Stimulated activated CD8-positive, alpha-beta memory T cell treated with anti-CD3 and anti-CD28 coated beads, Interleukin-4, amount 100 ng/mL, for 4 hours (primary cell): ENCODE measurements around the gene CLDN4.
"Not testable (repeated sequence)": the region's sequence is repeated elsewhere in the genome, so short reads cannot be mapped to it uniquely, and the experiment has no call there.

Experiments used
- DNase-seq, 2 donors: peaks; one replicate each; pipeline ENCODE4 v3.0.0-alpha.2; 2020; ENCODE audit warnings: low read depth in 2 of 2, low spot score in 1 of 2

The CLDN4 gene

DNA sequence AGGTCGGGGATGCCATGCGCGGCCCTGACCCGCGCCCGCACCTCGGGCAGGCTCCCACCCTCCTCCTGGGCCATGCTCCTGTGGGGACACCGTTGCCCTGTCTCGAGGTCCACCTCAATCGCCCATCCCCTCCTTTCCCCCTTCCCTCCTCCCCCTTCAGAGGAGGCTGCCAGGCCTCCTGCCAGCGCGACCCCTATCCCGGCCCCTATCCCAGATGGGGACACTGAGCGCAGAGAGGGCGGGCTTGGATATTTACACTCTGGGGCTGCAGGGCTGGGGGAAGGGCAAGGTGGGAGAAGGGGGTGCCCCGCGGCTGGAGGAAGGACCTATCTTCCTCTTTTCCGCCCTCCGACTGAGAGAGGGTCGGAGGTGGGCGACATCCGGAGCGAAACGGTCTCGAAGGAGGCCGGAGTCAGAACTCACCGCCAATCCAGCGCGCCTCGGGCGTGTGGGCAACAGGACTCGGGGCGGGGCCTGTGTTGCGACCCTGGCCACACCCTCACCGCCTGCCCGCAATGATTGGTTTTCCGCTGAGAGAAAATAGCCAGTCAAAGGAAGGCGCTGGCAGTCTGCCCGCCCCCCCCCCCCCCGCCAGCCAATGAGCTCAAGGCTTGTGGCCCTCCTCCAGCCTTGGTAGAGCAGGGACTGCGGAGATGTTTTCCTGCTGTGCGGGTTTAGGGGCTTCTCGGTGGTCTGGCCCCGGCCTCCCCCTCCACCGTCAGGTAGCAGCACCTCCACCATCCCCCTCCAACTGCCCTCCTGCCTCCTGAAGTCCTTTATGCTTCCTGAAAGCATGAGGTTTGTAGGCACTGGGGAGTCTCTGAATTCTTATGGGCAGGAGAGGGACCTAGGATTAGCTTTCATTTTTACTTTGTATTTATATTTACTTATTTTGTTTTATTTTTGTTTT, 11.5 kb downstream of the CLDN4 start, which contains the start of gene METTL27:
Gene METTL27, minus strand, starts transcription at position 450 of the 910 bp plus-strand sequence. Its CDS starts 376 bp downstream, at position 74.
- peak; percentile 76 to 82 for DNase-seq

DNA sequence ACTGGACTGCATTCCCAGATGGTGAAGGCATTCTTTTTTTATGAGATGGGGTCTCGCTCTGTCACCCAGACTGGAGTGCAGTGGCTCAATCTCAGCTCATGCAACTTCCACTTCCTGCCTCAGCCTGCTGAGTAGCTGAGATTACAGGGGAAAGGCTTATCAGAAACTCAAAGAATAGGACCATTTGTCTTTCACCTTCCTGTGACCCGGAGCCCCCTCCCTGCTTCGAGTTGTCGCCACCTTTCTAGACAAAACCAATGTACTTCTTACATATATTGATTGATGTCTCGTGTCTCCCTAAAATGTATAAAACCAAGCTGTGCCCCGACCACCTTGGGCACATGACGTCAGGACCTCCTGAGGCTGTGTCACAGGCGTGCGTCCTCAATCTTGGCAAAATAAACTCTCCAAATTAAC, 13.3 kb downstream of the CLDN4 start:
- DNase-seq = no peak

DNA sequence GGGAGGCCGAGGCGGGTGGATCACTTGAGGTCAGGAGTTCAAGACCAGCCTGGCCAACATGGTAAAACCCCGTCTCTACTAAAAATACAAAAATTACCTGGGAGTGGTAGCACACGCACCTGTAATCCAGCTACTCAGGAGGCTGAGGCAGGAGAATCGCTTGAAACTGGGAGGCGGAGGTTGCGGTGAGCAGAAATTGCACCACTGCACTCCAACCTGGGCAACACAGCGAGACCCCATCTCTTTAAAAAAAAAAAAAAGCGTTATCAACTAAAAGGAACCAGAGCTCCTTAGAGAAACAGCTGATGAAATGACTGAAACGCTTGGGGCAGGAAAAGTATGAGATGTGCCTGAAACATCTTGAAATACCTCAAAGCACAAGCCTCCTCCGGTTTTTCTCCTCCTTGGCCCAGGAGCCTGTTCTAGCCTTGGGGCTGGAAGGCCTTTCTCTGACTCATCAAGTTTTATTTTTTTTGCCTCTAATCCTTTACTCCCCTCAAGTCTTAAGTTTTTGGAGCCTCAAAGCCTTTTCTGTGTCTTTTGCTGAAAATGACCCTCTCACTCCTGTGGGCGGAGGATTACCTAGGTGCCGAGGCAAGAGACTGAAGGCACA, 14.2 kb downstream of the CLDN4 start:
- DNase-seq = no peak

DNA sequence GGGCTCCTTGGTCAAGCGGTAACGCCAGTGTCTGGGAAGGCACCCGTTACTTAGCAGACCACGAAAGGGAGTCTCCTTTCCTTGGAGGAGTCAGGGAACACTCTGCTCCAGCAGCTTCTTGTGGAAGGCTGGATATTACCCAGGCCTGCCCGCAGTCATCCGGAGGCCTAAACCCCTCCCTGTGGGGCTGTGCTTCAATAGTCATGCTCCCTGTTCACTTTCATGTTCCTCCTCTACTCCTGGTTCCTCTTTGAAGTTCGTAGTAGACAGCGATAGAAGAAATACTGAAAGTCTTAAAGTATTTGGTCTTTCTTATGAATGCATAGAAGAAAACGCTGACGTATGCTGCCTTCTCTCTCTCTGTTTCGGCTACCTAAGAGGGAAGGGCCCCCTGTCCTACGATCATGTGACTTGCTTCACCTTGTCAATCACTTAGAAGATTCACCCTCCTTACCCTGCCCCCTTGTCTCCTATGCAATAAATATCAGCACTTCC, 15.0 kb downstream of the CLDN4 start:
- DNase-seq = not testable (repeated sequence)

DNA sequence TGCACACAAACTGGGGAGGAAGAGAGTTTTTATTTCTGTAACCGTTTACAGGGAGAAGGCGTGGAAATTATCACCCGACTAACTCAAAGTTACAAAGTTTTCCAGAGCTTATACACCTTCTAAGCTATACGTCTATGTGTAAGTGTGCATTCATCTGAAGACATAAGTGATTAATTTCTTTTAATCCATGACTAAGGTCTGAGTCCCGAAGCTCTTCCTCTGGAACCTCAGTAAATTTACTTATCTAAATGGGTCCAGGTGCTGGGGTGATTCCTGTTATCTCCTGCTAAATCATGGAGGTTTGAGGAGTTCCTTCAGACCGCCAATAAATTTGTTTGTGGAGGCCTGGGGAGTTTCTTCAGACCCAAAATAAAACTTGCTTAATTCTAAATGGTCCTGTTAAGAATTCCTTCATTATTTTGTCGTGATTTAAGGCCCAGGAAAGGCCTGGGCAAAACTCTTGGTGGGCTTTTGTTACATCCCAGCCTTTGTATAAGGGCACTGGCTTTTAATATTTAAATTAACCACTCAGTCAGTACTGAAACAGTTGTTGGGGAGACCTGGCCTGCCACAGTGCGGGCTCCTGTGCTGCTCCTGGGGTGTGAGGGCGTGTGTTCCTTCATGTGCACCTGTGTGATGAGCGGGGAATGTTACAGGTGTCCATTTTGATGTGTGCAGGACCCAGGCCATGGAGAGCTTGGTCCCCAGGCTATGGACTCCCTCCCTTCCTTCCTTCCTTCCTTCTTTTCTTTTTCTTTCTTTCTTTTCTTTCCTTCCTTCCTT, 17.3 kb downstream of the CLDN4 start:
- DNase-seq = no peak

DNA sequence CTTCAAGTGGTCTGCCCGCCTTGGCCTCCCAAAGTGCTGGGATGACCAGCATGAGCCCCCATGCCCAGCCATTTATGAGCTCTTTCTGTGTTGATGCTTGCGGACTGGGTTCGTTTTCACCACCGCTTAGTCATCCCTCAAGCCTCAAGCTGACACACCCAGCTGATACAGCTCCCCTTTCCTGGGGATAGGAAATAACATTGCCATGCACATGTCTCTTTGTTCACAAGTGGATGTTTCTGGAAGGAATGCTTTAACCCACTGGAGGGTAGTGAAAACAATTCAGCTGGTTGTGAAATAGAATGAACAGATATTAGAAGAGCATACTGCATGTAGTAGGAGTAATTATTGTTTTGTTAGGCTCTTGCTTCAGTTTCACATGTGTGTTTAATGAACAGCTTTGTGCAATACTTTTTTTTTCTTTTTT, 20.0 kb downstream of the CLDN4 start:
- no peak for DNase-seq

DNA sequence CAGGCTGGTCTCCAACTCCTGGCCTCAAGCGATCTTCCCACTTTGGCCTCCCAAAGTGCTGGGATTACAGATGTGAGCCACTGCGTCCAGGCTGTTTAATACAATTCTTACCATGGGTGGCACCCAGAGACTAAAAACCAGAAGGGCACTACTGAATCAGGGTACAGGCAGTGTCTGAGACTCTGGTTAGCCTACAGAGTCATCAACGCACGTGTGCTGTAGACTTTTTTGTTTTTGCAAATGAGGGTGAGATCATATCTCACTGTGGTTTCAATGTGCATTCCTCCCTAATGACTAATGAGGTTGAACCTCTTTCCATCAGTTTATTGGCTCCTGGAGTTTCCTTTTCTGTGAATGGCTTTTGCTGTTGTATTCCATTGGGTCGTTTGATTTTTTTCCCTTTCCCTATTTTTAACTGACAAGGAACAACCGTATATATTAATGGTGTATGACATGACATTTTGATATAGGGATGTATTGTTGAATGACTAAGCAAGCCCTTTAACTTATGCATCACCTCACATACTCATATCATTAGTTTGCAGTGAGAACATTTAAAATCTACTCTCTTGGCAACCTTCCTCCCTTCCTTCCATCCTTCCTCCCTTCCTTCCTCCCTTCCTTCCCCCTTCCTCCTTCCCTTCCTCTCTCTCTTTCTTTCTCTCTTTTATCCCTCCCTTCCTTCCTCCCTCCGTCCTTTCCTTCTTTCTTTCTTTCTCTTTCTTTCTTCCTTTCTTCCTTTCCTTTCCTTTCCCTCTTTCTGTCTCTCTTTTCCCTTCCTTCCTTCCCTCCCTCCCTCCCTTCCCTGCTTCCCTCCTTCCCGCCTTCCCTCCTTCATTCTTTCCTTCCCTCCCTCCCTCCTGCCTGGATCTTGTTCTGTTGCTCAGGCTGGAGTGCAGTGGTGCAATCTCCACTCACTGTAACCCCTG, 20.9 kb downstream of the CLDN4 start:
- no peak for DNase-seq

DNA sequence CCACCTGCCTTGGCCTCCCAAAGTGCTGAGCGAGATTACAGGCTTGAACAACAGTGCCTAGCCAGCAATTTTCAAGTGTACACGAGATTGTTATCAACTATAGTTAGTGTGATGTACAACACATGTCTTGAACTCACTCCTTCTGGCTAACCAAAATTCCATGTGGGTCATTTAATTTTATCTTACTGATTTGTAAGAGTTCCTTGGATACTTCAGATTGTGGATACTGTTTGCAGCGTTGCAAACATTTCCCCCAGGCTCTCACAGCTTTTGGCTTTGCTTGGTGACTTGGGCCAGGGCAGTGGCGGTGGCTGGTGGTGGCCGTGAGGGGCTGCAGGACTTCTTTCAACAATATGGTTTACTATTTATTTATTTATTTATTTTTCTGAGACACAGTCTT, 21.7 kb downstream of the CLDN4 start:
- no peak for DNase-seq

DNA sequence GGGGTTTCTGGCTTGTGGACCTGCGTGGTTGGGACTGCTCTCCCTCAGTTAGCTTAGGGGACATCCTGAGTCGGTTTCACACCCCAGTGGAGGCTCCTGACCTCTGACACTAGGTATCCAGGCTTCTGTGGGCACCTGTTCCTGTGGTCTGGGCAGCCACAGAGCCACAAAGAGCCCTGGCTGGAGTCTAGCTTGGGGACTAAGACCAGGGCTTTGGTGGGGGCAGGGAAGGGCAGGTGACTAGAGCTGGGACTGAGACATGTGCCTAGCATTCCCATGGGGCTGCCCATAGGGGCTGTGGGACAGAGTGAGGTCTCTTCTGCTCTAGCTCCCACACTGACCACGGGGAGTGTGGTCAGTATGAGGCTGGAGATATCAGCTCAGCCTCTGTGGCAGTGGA, 26.1 kb downstream of the CLDN4 start:
- DNase-seq = no peak

DNA sequence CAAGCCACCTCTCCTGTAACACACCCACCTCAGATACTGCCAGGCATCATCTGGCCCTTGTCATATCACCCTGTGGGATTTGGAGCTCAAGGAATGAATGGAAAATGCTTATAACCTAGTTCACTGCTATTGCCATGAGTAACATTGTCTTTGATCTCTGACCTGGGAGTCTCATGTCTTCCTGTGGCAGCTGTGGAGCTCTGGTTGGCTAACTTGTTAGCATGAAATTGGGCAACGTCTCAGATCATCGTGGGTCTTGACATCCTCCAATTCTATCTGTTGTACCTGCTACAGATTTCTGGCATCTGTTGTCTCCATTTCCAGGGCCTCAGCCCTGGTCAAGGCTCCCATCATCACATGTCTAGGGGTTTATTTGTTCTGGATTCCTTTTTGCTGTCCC, 28.0 kb downstream of the CLDN4 start:
- DNase-seq = no peak

DNA sequence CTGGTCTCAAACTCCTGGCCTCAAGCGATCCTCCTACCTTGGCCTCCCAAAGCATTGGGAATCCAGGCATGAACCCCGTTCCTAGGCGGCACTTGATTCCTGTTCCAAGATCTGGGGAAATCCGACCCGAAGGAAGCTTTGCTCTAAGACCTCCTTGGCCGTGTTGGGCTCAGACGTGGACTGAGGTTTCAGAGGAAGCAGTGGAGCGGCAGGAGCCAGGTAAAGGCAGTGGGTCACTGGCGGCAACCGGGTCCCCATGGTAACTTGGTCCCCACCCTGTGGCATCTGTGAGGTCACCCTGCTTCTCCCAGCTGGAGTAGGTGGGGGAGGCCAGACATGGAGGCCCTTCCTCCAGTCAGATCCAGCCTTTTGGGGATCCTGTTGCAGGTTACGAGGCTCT, 30.1 kb downstream of the CLDN4 start, which contains the start of gene TMEM270:
Gene TMEM270, plus strand, starts transcription at position 301 of the 400 bp plus-strand sequence. Its CDS starts 36 bp downstream, at position 337.
- no peak for DNase-seq

DNA sequence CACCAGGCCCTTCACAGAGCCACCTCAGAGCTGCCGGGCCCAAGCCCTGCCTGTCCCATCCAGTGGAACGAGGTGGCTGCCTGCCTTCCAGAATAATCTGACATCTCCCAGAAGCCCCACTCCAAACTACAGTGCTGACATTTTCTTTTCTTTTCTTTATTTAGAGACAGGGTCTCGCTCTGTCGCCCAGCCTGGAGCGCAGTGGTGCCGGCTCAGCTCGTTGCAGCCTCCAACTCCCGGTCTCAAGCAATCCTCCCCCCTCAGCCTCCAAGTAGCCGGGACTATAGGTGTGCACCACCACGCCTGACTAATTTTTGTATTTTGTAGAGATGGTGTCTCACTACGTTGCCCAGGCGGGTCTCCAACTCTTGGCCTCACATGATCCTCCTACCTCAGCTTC, 30.5 kb downstream of the CLDN4 start:
- no peak for DNase-seq

DNA sequence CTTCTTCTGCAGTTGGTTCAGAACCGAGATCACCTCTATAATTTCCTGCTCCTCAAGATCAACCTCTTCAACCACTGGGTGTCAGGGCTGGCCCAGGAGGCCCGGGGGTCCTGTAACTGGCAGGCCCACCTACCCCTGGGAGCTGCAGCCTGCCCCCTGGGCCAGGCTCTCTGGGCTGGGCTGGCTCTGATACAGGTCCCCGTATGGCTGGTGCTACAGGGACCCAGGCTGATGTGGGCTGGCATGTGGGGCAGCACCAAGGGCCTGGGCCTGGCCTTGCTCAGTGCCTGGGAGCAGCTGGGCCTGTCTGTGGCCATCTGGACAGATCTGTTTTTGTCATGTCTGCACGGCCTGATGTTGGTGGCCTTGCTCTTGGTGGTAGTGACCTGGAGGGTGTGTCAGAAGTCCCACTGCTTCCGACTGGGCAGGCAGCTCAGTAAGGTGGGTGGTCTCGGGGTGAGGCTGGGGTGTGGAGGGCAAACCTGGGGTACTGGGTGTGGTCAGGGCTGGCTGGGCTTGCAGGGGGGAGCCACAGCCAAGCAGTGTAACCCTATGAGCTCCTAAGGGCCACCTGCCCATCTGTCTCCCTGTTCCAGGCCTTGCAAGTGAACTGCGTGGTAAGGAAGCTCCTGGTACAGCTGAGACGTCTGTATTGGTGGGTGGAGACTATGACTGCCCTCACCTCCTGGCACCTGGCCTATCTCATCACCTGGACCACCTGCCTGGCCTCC, 34.4 kb downstream of the CLDN4 start:
- no peak for DNase-seq

DNA sequence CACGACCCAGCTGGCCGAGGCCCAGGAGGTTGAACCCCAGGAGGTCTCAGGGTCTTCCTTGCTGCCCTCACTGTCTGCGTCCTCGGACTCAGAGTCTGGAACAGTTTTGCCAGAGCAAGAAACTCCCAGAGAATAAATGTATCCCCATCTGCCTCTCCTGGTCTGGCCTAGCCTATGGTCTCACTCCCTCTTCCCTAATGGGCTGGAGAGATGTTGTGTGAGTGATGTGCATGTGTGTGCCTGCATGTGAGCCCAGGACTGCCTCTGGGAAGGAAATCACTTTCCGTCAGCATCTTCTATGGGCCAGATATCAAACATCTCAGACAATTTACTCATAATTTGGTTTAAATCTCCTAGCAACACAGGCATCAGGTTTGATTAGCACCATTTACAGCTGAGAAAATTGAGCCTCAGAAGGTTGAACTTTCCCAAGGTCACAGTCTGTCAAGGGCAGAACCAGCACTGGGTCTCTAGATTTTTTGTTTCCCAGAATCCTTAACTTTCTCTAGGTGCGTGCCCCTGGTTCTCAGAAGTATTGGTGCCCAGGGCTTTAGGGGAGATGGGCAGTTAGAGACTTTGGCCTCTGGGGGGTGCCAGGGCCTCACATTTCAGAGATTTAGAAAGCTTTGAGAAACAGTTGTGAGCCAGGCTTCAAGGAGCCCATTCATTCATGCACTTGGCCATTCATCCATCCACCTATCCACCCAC, 35.1 kb downstream of the CLDN4 start:
- no peak for DNase-seq

DNA sequence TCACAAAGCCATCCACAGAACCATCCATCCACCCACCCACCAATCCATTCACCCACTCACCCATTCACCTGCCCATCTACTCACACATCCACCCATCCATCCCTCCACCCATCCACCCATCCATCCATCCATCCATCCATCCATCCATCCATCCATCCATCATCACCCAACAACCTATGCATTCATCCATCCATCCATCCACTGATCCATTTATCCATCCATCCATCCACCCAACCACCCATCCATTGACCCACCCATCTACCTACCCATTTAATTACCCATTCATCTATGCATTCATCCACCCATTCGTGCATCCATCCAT, 35.6 kb downstream of the CLDN4 start:
- DNase-seq = no peak

DNA sequence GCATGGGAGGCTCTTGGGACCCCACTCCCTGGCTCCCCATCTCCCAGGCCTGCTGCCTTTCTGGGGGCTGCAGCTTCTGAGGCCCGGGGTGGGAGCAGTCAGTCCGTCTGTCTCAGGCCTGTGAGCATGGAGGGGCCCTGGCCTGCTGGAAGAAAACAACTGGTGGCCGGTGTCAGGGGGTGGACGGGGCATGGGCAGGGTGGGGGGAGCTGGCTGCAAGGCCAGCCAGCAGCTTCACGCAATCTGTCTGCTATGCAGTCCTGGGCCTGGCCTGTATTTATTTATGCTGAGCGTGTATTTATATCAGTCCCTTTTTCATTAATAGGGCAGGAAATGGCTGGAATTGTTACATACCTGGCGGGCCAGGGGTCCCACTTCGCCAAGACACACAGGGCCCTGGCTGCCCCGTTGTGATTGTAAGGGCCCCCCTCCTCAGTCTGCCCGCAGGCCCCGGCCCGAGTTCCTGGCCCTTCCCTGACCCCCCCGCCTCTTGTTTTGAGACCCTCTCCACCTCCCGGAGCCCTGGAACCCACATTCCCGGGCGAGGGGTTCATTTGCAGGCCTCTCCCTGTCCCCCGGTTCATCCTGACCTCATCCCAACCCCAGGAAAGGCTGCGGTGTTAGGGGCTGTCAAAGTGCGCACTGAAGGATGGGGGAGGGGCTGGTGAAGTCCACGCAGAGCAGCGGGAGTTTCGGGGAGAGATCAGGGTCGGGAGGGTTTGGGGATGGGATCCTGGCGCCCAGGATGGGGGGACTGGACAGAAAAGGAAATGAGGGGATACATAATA, 38.4 kb downstream of the CLDN4 start:
- no peak for DNase-seq

DNA sequence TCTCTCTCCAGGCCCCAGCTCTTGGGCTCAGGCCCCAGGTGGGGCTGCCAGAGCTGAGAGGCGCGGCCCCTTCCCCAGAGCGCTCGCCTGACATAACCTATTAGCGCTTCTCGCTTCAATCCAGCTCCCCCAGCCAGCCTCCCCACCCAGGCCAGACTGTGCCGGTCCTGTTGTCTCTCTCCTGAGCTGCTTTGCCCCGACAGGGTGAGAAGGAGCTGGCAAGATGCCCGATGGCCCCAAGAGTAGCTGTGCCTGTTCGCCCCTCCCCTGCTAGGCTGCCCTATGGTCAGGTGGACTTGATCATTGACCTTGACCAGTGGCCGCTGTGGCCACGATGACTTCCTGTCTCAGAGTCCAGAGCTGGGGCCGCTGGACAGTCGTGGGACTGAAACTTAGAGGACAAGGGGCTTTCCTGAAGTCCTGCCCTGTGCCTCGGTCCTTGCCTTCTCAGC, 39.3 kb downstream of the CLDN4 start:
- DNase-seq = no peak
